Astrocyte (in vitro differentiated cells and primary cell): Measurements from ENCODE around the gene CD300A.

ENCODE experiments used
- CTCF ChIP-seq: IDR thresholded peaks from 2 replicates; pipeline ENCODE4 v1.5.1; 2011; ENCODE audit warnings: low read depth, mild to moderate bottlenecking, inconsistent platforms, low read length, moderate library complexity; ENCODE audit not compliant: insufficient read depth
- EZH2 ChIP-seq: IDR thresholded peaks from 2 replicates; pipeline ENCODE4 v1.6.1; 2012; ENCODE audit warnings: mild to moderate bottlenecking, low read length, inconsistent platforms; ENCODE audit not compliant: insufficient read depth

GRCh38 chr17:74523308-74523707 lies 56.9 kb downstream of the CD300A start:
- no peak for TF ChIP-seq CTCF
- no peak for TF ChIP-seq EZH2
